ENCODE measurements around the gene DUOXA1. TPM values are rescaled to one million over a fixed set of nuclear protein-coding genes. Genes with fewer than 3 reads are reported as not detected.

The DUOXA1 gene
- total RNA-seq, 4 donors from 2014 or later: 1.1 to 7.5 (median 1.9) TPM

GRCh38 chr15:45102226-45102625 lies 27.5 kb downstream of the DUOXA1 start:
- DNase-seq (ENCODE audit: low spot score in 2 of 2): no peak
- Histone ChIP-seq H3K9me3 (no peaks in the 10 kb centered on the region), H3K4me3 (no peak overlapping the region), H3K27me3 (no peaks in the 10 kb centered on the region), H3K4me1 (no peaks in the 10 kb centered on the region), H3K36me3 (peaks cover 0 to 3% (median 0%) of the 10 kb centered on the region in 3 donors), H3K27ac (no peak overlapping the region)
- TF ChIP-seq CTCF (IDR thresholded peaks at IDR 0.05): no peak
- no peak for TF ChIP-seq EP300 (IDR thresholded peaks at IDR 0.05)
- TF ChIP-seq POLR2A (IDR thresholded peaks at IDR 0.05): no peak
- 82 to 86% methylated on average over 6 of the region's 6 CpGs for WGBS, 2 donors

GRCh38 chr15:45101749-45102148 lies 27.9 kb downstream of the DUOXA1 start:
- DNase-seq (ENCODE audit: low spot score in 2 of 2): no peak
- Histone ChIP-seq H3K4me3 (no peak overlapping the region), H3K36me3 (peaks cover 0 to 3% (median 0%) of the 10 kb centered on the region in 3 donors), H3K4me1 (no peaks in the 10 kb centered on the region), H3K9me3 (no peaks in the 10 kb centered on the region), H3K27ac (no peak overlapping the region), H3K27me3 (no peaks in the 10 kb centered on the region)
- WGBS, 2 donors: 95% methylated on average over 12 of the region's 12 CpGs
- TF ChIP-seq CTCF (IDR thresholded peaks at IDR 0.05) (no peak), EP300 (IDR thresholded peaks at IDR 0.05) (no peak), POLR2A (IDR thresholded peaks at IDR 0.05) (no peak)

GRCh38 chr15:45100884-45101625 lies 28.6 kb downstream of the DUOXA1 start:
- peaks cover 0 to 3% (median 0%) of the 10 kb centered on the region in 3 donors for H3K36me3 ChIP-seq
- H3K27ac ChIP-seq: no peak overlapping the region
- H3K9me3 ChIP-seq: no peaks in the 10 kb centered on the region
- TF ChIP-seq CTCF (IDR thresholded peaks at IDR 0.05) (no peak), EP300 (IDR thresholded peaks at IDR 0.05) (no peak), POLR2A (IDR thresholded peaks at IDR 0.05) (no peak)
- DNase-seq (ENCODE audit: low spot score in 2 of 2): no peak
- WGBS, 2 donors: 60 to 63% methylated on average over 7 of the region's 7 CpGs
- no peak overlapping the region for H3K4me3 ChIP-seq
- H3K4me1 ChIP-seq: no peaks in the 10 kb centered on the region
- no peaks in the 10 kb centered on the region for H3K27me3 ChIP-seq

GRCh38 chr15:45099549-45100165 lies 30.0 kb downstream of the DUOXA1 start:
- H3K9me3 ChIP-seq: no peaks in the 10 kb centered on the region
- WGBS, 2 donors: 79 to 87% methylated on average over 23 of the region's 23 CpGs
- no peak for TF ChIP-seq EP300 (IDR thresholded peaks at IDR 0.05)
- TF ChIP-seq CTCF (IDR thresholded peaks at IDR 0.05): no peak
- TF ChIP-seq POLR2A (IDR thresholded peaks at IDR 0.05): no peak
- H3K27me3 ChIP-seq: no peaks in the 10 kb centered on the region
- H3K27ac ChIP-seq: no peak overlapping the region
- H3K36me3 ChIP-seq: no peaks in the 10 kb centered on the region
- no peaks in the 10 kb centered on the region for H3K4me1 ChIP-seq
- no peak overlapping the region for H3K4me3 ChIP-seq
- no peak for DNase-seq (ENCODE audit: low spot score in 2 of 2)

- Histone ChIP-seq H3K27me3 (no peaks in the 10 kb centered on the region), H3K27ac (no peak overlapping the region), H3K4me3 (no peak overlapping the region), H3K9me3 (no peaks in the 10 kb centered on the region), H3K36me3 (no peaks in the 10 kb centered on the region), H3K4me1 (no peaks in the 10 kb centered on the region)
- no peak for DNase-seq (ENCODE audit: low spot score in 2 of 2)
- TF ChIP-seq POLR2A (IDR thresholded peaks at IDR 0.05) (no peak), CTCF (IDR thresholded peaks at IDR 0.05) (no peak), EP300 (IDR thresholded peaks at IDR 0.05) (no peak)
- WGBS, 2 donors: 93 to 95% methylated on average over 7 of the region's 7 CpGs
Measured at GRCh38 chr15:45097466-45097865, 32.2 kb downstream of the DUOXA1 start.

Measured in tibial nerve (tissue), 4 donors.